CD1c-positive myeloid dendritic cell (primary cell): ENCODE data around the gene EPS8L3.
"Not testable (repeated sequence)": the region's sequence is repeated elsewhere in the genome, so short reads cannot be mapped to it uniquely, and the experiment has no call there.

ENCODE experiments used
- DNase-seq: peaks from one replicate; pipeline ENCODE4 v3.0.0-alpha.2; 2016; ENCODE audit errors: extremely low spot score

Gene EPS8L3

DNA sequence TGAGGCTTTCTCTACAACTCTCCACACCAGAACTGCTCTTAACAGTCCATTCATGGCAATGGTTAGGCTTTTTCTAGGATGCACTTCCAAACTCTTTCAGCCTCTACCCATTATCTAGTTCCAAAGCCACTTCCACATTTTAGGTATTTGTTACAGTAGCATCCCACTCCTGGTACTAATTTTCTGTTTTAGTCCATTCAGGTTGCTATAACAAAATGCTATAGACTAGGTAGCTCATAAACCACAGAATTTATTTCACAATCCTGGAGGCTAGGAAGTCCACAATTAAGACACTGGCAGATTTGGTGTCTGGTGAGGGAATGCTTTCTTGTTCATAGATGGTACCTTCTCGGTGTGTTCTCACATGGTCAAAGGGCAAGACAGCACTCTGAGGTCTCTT is 17.3 kb upstream of the EPS8L3 start:
- DNase-seq, result no peak

GRCh38 chr1:109777980-109778625 is 14.4 kb upstream of the EPS8L3 start:
- no peak for DNase-seq

GRCh38 chr1:109777436-109777835 is 13.7 kb upstream of the EPS8L3 start:
- DNase-seq, result no peak

DNA sequence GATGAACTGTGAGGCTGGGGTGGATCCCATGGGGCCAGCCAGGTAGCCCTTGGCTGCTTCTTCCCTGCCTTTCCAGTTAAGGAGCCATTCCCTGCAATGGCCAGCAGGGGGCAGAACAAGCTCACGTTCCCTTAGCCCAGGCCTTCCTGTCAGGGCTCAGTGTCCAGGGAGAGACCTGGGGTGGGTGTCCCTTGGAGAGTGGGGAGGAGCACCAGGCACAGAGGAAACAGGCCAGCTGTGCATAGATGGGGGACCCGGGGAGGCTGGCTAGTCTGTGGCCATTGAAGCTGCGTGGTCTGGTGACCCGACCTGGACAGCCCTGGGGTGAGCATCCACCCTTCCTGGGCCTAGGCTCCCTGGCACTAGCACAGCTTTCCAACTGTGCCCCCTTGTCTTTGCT is 13.2 kb upstream of the EPS8L3 start:
- peak; percentile 91 for DNase-seq

DNA sequence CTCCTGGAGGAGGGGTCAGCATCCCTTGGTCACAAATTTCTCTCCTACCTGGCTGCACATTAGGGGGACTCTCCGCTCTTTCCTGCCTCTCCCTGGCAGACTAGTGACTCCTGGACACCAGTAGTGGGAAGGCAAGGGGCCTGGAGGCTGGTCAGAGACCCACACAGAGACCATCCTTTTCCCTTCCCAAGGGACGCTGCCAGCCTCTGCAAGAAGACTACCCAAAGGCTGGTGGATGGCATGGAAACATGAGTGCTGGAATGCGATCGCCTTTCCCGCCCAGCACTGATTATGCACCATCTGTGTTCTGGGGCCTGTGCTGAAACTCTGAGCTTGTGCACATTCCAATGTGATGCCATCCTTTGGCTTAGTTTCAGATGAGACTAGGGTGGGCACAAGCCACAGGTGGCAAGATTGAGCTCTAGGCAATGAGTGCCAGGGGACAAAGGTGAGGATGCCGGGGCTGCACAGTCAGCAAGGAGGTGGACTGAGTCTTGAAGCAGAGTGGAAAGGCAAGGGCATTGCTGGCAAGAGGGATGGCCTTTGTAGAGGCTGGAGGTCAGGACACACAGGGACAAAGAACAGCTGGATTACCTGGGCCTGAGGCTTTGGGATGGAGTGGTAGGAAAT is 12.6 kb upstream of the EPS8L3 start:
- DNase-seq, result no peak

- DNase-seq, result no peak
Measured at GRCh38 chr1:109775398-109775797, 11.7 kb upstream of the EPS8L3 start.

GRCh38 chr1:109773900-109774485 is 10.3 kb upstream of the EPS8L3 start:
- no peak for DNase-seq

DNA sequence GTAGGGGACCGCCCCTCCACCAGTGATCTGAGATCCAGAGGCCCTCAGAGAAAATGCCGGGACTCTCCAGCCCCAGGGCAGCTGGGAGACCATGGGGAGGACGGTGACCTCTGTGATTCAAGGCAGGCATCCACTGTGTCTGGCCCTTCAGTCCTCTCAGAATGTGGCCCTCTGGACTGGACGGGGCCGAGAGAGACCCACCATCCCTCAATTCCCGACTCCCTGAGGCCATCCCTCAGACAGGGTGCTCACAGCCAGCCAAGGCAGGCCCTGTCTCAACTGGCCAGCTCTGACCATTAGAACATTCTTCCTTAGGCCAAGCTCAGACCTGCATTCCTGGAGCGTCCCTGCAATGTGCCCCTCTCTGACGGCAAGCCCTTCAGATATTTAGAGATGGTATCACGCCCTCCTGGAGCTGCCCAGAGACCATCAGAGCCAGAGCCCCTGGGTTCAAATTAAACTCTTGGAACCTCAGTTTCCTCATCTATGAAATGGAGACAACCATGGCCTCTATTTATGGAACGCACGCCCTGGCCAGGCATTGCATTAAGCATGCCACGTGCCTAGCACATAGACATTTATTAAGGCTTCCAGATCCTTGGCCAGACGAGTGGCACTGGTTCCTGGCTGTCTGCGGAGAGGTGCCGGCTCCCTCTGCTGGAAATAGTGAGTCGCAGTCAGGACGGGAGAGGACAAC is 9.6 kb upstream of the EPS8L3 start:
- peak; percentile 87 for DNase-seq

DNA sequence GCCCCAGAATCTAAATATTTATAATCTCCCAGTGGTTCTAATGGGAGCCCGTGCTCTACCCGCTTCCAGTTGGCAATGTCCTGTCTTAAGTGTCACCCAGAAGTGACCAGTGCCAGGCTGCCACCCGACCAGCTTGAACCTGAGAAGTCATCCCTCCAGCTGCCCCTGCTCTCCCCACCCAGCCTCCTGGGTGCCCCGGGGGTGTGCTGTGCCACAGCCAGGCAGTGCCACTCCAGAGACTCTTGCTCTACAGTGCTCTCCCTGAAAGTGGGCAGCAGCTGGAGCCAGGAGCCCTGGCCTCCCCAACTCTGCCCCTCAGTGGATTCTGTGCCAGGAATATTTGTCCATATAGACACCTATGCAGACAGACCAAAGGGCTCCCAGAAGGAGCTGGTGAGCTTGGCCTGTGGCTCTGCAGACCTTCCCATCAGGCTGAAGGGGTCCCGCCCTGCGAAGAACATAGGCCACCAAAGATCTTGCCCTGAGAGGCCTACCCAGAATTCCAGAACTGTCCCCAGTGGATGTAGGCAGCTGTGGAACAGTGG is 9.0 kb upstream of the EPS8L3 start:
- no peak for DNase-seq

GRCh38 chr1:109771712-109772657 is 8.3 kb upstream of the EPS8L3 start:
- no peak for DNase-seq

DNA sequence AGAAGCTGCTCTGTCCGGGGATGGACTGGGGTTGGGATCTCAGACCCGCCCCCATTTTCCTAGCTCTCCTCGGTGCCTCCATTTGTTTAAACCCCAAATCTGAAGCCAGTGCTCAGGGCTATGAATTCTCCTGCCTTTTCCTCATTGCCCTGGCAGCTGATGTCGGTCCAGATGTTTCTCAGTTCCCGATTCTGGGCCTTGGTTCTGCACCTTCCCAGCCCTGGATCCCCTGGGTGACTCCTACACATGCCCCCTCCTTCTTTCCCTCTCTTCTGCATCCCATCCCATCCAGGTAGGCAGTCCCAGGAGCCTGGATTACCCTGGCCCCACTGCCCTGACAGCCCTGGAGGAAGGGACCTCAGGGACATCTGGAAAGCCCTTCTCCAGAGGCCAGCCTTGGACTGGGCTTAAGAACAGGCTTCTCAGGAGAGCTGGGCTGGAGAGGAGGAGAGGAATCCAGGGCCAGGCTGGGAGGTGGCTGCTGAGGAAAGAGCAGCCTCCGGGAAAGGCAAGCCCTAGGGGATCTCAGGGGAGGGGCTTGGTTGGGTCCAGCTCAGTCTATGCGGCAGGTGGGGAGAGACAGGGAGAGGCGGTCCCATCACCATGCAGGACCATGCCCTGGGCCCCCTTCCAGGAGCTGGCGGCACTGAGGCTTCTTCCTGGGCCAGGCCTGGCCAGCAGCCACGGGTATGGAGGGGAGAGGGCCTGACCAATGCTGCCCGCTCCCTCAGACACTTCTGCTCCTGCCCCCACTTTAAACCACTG is 6.8 kb upstream of the EPS8L3 start:
- no peak for DNase-seq

DNA sequence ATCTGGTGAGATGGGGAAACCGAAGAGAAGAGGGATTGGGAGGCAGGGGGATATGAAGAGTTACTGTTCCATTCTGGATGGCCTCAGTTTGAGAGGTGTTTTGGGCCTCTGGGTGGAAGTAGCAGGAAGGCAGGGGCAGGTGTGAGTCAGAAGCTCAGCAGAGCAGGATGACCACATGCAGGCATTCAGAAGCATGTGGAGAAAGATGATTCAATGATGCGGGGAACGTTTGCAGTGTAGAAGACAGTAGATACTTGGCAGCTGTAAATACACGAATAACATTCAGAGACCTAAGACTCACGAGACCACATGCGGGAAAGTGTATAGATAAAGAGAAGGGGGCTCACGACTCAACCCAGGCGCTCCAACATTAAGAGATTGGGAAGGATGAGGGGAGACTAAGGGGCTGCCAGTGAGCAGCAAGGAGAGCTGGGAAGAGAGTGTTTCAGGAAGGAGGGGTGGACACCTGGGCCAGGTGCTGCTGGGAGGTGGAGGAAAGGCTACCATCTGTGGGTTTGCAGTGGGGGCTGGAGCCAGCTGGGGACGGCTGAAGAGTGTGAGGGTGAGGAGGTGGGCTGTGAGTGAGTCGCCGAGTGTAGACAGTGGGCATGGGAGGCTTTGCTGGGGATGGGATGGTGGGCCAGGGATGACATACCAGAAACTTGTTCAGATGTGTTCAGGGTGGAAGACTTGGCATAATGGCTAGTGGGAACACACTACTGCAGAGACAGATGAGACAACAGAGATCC is 5.8 kb upstream of the EPS8L3 start:
- no peak for DNase-seq

GRCh38 chr1:109768820-109769219 is 5.1 kb upstream of the EPS8L3 start:
- DNase-seq, result no peak

DNA sequence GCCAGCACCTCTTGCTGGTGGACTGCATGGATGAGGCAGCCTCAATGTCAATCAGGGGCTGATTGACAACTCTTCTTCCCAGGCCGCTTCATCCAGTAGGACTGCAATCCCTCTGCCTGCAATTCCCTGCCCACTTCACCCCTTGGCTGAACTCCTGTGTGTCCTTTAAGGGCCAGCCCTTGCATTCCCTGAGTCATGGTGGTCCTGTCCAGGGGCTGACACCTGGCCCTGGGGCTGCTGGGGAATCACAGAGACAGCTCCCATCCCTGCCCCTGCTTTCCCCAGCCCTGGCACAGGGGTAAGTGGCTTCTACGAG is 4.6 kb upstream of the EPS8L3 start:
- DNase-seq, result no peak

- no peak for DNase-seq
Measured at GRCh38 chr1:109767637-109768334, 4.1 kb upstream of the EPS8L3 start.

DNA sequence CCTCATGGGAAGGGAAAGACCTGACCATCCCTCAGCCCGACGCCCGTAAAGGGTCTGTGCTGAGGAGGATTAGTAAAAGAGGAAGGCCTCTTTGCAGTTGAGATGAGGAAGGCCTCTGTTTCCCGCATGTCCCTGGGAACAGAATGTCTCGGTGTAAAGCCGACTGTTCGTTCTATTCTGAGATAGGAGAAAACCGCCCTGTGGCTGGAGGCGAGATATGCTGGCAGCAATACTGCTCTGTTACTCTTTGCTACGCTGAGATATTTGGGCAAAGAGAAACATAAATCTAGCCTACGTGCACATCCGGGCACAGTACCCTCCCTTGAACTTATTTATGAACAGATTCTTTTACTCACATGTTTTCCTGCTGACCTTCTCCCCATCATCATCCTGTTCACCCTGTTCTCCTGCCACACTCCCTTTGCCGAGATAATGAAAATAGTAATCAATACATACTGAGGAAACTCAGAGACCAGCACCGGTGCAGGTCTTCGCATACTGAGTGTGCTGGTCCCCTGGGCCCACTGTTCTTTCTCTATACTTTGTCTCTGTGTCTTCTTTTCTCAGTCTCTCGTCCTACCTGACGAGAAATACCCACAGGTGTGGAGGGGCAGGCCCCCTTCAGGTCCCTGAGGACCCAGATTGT is 3.4 kb upstream of the EPS8L3 start:
- not testable (repeated sequence) for DNase-seq

DNA sequence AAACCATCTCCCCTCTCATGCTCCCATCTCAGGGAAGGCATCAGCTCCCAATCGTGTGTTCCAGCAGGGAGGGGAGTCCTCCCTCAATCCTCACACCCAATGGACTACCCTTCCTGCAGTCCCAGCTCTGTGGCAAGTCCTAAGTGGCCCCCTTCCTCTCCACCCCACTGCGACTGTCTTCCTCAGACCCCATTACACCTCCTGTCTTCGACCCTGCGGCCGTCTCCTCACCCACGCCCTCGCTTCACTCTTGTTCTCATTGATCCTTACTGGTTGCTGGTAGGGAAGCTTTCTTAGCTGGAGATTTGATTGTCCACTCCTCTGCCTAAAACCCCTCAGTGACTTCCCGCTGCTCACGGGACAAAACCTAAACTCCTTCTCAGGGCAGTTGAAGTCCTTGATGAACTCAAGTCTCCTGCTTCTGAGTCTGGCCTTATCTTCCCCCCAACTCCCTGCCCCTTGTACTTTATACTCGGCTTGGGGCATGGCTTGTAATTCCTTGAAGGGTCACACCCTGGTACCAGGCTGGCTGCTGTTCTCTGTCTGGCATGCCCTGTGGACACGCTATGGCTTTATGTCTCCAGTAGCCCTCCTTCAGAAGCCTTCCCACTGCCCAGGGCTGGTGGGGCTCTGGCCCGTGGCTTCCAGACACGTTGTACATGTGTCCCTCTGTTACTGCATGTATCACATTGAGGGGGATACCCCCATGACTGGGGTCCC is 2.3 kb upstream of the EPS8L3 start:
- no peak for DNase-seq

GRCh38 chr1:109765483-109765815 is 1.7 kb upstream of the EPS8L3 start:
- DNase-seq, result no peak
